ENCODE data around the gene ZNF207. TPM values are rescaled to one million over a fixed set of nuclear protein-coding genes. Genes with fewer than 3 reads are reported as not detected.

Gene ZNF207
- 240 to 262 TPM (median 248 TPM) in 5 replicates for total RNA-seq (2022; extraction: Qiagen RNA extraction; ENCODE audit: low read depth)

DNA sequence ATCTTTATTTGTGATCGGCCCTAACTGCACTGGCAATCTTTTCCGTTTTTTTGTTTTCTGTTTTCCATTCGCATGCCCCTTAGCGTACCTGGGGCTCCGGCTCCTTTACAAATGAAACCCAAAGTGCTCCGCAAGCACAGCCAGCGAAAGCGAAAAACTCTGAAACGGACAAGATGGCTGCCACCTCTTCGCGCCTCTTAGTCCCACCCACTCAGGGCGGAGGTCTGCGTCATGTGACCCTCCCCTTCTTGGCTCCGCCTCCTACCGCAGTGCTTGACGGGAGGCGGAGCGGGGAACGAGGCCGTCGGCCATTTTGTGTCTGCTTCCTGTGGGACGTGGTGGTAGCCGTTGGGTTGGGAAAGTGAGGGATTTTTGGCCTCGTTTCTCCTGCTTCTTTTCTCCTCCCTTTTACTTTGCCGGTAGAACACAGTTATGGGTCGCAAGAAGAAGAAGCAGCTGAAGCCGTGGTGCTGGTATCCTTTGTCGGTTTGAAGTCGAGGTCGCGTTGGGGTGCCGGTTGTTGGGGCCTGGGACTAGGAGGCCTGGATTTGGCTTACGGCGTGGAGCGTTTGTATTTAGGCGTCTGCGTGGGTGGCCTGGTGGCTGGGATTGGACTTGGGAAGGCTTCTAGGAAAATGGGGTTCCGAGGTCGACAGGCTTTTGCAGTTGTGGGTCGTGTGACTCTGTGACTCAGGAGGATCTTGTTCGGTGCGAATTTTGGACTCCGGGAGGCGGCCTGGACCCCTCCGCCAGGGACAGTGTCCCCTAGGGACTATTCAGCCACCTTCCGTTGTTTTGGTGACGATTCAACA is at the start of gene ZNF207:
Gene ZNF207 (plus strand): TSS at position 304 of the 812 bp plus-strand sequence. CDS start 129 bp downstream, at position 433.

DNA sequence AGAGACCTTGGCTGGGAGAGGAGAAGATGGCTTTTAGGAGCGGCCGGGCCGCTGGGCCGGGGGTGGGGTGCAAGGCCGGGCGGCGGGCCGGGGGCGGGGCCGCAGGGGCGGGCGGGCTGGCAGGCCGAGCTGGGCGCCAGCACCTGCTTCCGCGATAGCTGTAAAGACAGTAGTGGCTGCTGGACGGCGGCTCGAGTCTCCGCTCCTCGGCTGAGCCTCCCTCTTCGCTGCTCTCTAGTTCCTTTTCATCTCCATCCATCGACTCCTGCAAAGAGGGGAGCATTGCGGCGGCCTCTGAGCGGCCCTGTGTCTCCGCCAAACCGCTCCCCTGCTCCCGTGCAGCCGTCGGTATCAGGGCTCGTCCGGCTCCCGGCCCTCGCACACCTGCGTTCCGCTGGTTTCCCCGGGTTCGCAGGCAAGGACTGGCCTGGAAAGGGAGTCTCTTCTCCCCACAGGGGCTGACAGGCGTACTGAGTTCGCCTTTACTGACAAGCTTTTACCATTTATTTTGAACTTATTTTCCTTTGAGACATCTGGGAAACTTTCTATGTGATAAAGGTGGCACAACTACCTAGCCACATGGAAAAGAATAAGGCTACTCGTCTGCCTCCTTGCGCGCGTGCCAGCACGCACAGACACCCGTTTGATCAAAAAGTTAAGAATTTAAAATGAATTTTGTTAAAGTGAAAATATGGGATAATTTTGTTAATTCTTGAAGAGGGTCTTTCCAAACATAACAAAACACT is 7.9 kb upstream of the ZNF207 start, which contains the start of gene C17orf75:
Gene C17orf75 (minus strand): TSS at position 317 of the 746 bp plus-strand sequence. CDS start 34 bp downstream, at position 283.

Other genes starting within 250 kb of the ZNF207 start
- 20.8 to 26.6 TPM (median 25.9 TPM) in 5 replicates for gene RHOT1, start 207.7 kb upstream of the ZNF207 start, total RNA-seq (2022; extraction: Qiagen RNA extraction; ENCODE audit: low read depth)
- gene RHBDL3, start 84.3 kb upstream of the ZNF207 start, total RNA-seq (2022; extraction: Qiagen RNA extraction; ENCODE audit: low read depth) = 3.2 to 5.2 TPM (median 4.4 TPM) in 5 replicates
- gene C17orf75, start 8.0 kb upstream of the ZNF207 start, total RNA-seq (2022; extraction: Qiagen RNA extraction; ENCODE audit: low read depth) = 24.9 to 33.0 TPM (median 26.7 TPM) in 5 replicates
- gene PSMD11, start 94.4 kb downstream of the ZNF207 start, total RNA-seq (2022; extraction: Qiagen RNA extraction; ENCODE audit: low read depth) = 178 to 271 TPM (median 190 TPM) in 5 replicates
- 2.9 to 4.0 TPM (median 3.2 TPM) in 5 replicates for gene CDK5R1, start 136.8 kb downstream of the ZNF207 start, total RNA-seq (2022; extraction: Qiagen RNA extraction; ENCODE audit: low read depth)

All from A549 treated with CpdA at 1 μM for 4 hours (cell line).